Neuron (in vitro differentiated cells): ENCODE results near the gene TIMP3.

ENCODE experiments used
- H2AFZ ChIP-seq: one replicate; pipeline ENCODE4 v1.6.1; 2013; ENCODE audit warnings: low read depth, mild to moderate bottlenecking, inconsistent platforms, low read length, moderate library complexity
- H3K27me3 ChIP-seq: one replicate; pipeline ENCODE4 v1.6.1; 2013; ENCODE audit warnings: low read length; ENCODE audit not compliant: insufficient read depth
- H3K36me3 ChIP-seq: one replicate; pipeline ENCODE4 v1.6.1; 2013; ENCODE audit warnings: low read length; ENCODE audit not compliant: insufficient read depth
- H3K4me1 ChIP-seq: one replicate; pipeline ENCODE4 v1.6.1; 2013; ENCODE audit warnings: low read length; ENCODE audit not compliant: insufficient read depth
- H3K4me3 ChIP-seq: 2 replicates; pipeline ENCODE4 v1.5.1; 2013; ENCODE audit warnings: mild to moderate bottlenecking, low read length, moderate library complexity
- H3K9me3 ChIP-seq: one replicate; pipeline ENCODE4 v1.6.1; 2013; ENCODE audit warnings: low read length

The TIMP3 gene

DNA sequence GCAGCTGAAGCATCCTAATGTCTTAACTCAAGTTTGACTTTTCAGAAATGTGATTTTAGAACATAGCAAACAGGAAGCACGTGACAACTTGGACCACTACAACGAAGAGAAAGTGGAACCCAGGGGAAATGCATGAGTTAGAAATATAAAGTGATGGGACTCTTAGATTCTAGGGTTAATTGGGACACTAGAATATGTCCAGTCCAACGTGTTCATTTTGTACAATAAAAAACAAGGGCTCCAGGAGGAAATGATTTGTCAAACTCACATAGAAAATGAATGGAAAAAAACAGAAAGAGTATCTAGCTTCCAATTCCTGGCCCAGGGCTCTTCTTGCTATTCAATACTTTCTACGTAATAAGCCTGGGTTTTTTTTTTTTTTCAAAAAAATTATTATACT, 30.7 kb downstream of the TIMP3 start:
- no peak overlapping the region for H2AFZ ChIP-seq
- no peaks in the 10 kb centered on the region for H3K27me3 ChIP-seq
- no peak overlapping the region for H3K4me3 ChIP-seq
- peaks cover 5% of the 10 kb centered on the region for H3K4me1 ChIP-seq
- H3K9me3 ChIP-seq, result no peaks in the 10 kb centered on the region
- H3K36me3 ChIP-seq, result no peaks in the 10 kb centered on the region

DNA sequence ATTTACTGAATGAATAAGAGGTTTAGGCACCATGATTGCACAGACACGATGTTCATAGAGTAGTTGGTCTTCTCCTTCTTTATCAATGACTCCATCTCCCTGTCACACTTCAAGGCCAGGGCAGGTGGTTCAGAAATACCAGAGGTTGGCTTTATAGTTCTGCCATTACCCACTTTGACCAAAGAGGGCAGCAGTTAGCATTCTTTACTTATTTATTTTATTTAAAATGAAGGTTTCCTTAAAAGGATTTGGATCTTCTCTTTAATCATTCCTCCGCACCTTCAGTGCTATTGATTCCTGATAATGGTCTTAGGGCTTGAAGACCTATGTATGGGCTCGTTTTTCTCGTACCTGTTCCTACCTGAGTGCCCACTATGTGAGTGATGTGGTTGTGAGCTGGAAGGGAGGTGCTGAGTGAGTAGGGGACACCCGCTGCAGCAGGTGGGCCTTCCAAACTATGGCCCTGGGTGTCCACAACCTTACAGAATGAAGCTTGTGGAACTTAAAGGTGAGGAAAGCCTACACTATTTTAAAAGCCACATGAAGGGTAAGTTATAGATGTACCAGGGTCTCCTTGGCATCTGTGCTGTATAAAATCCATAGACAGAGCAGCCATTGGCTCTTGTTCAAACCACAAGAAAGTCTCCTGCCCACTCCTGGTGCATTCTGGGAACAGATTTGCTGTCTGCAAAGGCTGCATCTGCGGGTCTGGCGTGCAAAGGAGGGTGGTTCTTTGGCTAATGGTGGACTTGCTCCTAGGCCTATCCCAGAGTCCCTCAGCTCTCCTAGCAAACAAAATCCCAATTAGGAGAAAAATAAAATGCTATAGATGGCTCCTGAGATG, 35.0 kb downstream of the TIMP3 start:
- Histone ChIP-seq H3K4me1 (no peaks in the 10 kb centered on the region), H3K9me3 (no peaks in the 10 kb centered on the region), H3K27me3 (no peaks in the 10 kb centered on the region), H2AFZ (no peak overlapping the region), H3K4me3 (no peak overlapping the region), H3K36me3 (no peaks in the 10 kb centered on the region)

DNA sequence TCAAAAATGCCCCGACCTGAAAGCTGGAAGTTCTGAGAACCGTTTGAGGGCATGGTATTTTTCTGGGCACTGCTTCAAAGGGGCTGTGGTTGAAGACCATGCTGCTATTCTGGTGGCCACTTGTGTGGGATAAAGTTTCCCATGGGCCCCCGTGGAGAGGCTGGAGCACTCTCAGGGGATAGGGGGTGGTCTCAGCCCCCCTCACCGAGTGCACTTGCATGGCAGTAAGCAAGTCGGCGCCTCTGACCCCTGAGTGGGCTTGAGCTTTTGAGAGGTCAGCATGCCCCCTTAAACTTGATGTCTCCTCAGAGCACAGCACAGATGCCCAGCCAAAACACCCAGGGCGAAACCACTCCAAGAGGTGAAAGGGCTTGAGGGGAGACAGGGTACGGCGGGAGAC, 35.6 kb downstream of the TIMP3 start:
- Histone ChIP-seq H3K4me1 (no peaks in the 10 kb centered on the region), H3K4me3 (no peak overlapping the region), H3K36me3 (no peaks in the 10 kb centered on the region), H3K9me3 (no peaks in the 10 kb centered on the region), H2AFZ (no peak overlapping the region), H3K27me3 (no peaks in the 10 kb centered on the region)

DNA sequence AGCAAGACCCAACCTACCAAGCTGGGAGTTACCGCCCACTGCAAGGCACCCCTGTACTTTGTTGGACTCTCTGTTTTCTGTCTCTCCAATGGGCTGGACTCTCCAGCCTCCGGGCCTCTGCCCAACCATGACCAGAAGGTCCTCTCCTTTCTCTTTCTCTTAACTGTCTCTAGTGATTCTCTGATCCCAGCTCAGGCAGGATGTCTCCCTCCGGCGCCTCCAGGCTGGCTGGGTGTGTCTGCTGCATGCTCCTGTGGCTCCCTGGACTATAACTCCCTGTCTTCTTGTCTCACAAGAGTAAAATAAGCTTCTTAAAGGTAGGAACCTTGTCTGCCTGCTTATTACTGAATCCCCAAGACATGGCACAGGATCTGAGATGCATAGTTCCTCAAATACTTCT, 36.3 kb downstream of the TIMP3 start:
- Histone ChIP-seq H3K27me3 (no peaks in the 10 kb centered on the region), H2AFZ (no peak overlapping the region), H3K4me3 (no peak overlapping the region), H3K36me3 (no peaks in the 10 kb centered on the region), H3K4me1 (no peaks in the 10 kb centered on the region), H3K9me3 (no peaks in the 10 kb centered on the region)

DNA sequence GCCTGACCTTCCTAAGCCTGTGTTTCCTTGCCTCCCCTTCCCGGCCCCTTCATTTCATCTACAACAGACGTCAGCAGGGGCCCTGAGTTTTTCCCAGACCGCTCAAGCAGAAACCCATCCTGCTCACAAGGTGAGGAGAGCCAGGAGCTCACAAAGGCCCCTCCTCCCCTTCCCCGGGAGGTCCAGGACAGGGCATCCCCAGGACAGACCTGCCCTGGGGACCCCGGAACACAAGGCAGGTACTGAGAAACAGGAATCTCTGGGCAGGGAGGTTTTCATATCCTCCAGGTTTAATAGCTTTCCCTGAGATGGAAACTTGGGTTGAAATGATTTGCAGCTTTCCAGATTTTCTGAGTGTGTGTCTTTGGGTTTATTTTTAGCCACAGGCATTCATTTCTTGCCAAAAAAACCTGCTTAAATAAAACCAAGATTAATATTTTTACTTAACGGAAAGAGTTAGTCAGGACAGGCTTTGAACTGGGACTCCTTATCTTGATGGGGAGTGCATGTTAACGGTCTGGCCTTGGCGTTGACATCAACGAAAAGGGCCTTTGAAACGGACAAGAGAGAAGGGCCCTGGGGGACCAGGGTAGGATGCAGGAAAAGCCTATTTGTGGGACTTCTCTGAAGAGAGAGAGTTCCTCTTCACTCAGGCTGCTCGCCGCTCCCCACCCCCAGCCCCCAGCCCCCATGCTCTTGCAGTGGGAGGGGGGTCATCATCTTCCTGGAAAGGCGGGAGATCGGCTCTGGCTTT, 38.5 kb downstream of the TIMP3 start:
- no peaks in the 10 kb centered on the region for H3K4me1 ChIP-seq
- no peaks in the 10 kb centered on the region for H3K36me3 ChIP-seq
- H3K27me3 ChIP-seq, result no peaks in the 10 kb centered on the region
- H2AFZ ChIP-seq, result no peak overlapping the region
- H3K4me3 ChIP-seq, result no peak overlapping the region
- H3K9me3 ChIP-seq, result no peaks in the 10 kb centered on the region

DNA sequence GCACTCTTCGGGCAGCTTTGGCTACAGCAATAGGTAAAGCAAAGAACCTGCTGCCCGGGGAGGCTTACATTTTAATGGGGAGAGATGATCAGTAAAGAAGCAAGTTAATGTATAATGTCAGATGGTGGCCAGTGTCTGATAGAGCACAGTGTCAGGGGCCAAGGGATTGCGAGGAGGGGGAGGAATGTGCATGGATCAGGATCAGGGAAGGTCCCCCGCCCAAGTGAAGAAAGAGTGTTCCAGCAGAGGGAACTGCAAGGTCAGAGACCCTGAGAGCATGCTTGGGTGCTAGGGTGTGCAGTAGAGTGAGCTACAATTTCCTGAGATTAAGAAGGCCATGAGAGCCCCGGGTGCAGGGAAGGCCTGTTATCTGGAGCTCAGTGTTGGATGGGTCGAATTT, 39.7 kb downstream of the TIMP3 start:
- Histone ChIP-seq H2AFZ (no peak overlapping the region), H3K27me3 (no peaks in the 10 kb centered on the region), H3K36me3 (no peaks in the 10 kb centered on the region), H3K4me3 (no peak overlapping the region), H3K9me3 (no peaks in the 10 kb centered on the region), H3K4me1 (no peaks in the 10 kb centered on the region)

DNA sequence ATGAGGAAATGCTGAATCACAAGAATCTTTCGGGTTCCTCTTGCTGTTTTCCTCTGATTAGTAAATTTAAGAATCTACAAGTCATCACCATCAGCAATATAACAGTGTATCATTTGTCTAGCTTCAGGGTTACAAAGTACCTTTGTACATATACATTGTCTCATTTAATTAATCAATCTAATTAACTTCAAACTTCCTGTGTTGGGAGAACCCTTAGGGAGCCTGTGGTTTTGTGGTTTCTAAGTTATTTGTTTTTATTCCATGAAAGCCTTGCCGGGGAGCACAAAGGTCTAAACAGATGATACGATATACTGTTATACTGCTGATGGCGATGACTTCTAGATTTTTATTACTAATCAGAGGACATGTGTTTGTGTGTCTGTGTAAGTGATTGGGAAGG, 41.0 kb downstream of the TIMP3 start:
- H3K4me3 ChIP-seq, result no peak overlapping the region
- no peaks in the 10 kb centered on the region for H3K36me3 ChIP-seq
- H2AFZ ChIP-seq, result no peak overlapping the region
- H3K9me3 ChIP-seq, result no peaks in the 10 kb centered on the region
- H3K4me1 ChIP-seq, result no peaks in the 10 kb centered on the region
- H3K27me3 ChIP-seq, result no peaks in the 10 kb centered on the region

DNA sequence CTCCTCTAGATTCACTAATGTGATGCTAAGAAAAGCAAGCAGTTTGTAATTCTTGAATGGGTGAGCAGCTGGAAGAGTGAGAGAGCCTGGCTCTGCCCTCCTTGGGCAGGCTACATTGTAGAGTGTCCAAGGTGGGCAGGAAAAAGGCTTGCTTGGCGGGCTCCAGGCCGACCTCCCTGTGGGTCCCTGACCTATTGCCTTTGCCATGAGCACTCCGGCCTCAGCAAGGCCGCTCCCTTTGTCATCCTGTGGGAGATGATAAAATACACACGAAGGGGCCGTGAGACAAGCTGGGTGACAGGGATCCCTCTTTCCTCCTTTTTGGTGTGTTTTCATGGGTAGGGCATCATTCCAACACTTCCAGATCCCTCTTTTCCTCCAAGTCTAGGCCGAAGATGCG, 41.8 kb downstream of the TIMP3 start:
- H3K4me3 ChIP-seq, result no peak overlapping the region
- no peaks in the 10 kb centered on the region for H3K4me1 ChIP-seq
- no peaks in the 10 kb centered on the region for H3K27me3 ChIP-seq
- no peak overlapping the region for H2AFZ ChIP-seq
- no peaks in the 10 kb centered on the region for H3K9me3 ChIP-seq
- no peaks in the 10 kb centered on the region for H3K36me3 ChIP-seq

DNA sequence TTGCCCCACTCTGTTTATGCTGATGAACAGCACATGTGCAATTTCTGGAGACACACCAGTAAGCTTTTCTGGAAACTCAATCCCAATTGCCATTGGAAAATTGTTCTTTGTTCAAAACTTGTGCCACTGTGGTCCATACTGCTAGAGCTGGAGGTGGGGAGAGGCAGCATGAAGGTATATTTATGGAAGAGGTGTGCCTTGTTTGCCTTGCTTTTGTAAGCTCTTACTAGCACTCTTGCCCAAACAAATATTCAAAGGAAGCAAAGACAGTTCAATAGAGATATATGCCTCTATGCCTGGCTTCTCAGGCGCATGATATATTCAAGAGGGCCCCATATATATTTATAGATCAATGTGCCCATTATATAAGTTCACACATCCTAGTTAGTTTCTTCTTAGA, 42.7 kb downstream of the TIMP3 start:
- Histone ChIP-seq H2AFZ (no peak overlapping the region), H3K9me3 (no peaks in the 10 kb centered on the region), H3K27me3 (no peaks in the 10 kb centered on the region), H3K4me3 (no peak overlapping the region), H3K4me1 (no peaks in the 10 kb centered on the region), H3K36me3 (no peaks in the 10 kb centered on the region)

DNA sequence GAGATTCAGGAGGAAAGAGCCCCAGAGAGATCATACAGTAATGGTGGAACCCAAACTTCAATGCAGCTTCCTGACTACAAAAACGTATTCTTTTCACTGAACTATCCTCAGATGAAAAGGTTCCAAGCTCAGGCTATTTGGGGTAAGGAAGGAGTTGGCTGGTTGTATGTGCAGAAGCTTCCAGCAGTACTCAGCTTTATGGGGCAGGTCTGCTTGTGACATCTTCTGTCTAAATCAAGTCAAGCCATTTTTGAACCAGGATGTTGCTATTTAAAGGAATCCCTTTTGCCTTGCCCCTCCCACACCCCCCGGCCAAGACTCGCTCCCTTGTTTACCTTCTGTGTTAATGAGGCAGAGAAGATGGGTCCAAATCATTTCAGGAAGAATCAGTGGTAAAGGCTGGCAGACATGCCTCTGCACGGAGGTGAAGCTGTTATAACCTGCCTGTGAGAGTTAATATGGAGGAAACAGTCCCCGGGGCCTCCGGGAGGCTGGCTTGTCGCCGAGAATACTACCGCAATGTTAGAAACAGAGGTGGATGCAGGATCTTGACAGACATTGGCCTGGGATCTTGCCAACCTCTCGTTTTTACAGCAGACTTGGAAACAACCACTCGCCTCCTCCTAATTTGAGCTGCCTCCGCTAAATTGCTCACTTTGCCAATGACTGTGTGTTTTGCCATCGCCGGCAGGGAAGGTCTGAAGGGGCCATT, 45.4 kb downstream of the TIMP3 start:
- Histone ChIP-seq H3K36me3 (no peaks in the 10 kb centered on the region), H3K9me3 (no peaks in the 10 kb centered on the region), H3K4me1 (no peaks in the 10 kb centered on the region)

DNA sequence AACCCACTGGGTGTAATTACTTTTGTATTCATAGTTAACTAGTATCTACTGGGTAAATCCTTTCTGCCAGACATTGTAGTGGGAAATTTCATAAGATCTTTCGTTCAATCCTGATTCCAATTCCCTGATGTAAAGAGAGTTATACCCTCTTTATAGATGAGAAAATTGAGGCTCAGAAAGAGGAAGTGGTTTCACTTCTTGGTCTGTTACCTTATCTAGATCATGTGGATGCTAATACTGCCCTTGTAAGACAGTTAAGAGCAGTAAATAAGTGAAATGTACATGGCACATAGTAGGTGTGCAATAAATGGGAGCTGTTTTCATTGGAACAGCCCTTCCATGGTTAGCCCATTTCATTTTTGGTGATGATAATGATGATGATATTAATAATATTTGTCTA, 46.7 kb downstream of the TIMP3 start:
- Histone ChIP-seq H3K4me1 (no peaks in the 10 kb centered on the region), H3K9me3 (no peaks in the 10 kb centered on the region), H2AFZ (no peak overlapping the region), H3K27me3 (no peaks in the 10 kb centered on the region), H3K4me3 (no peak overlapping the region), H3K36me3 (no peaks in the 10 kb centered on the region)

More for the DNA sequence above, 45.4 kb downstream of the TIMP3 start:
- no peak overlapping the region for H3K4me3 ChIP-seq
- H2AFZ ChIP-seq, result no peak overlapping the region
- no peaks in the 10 kb centered on the region for H3K27me3 ChIP-seq

DNA sequence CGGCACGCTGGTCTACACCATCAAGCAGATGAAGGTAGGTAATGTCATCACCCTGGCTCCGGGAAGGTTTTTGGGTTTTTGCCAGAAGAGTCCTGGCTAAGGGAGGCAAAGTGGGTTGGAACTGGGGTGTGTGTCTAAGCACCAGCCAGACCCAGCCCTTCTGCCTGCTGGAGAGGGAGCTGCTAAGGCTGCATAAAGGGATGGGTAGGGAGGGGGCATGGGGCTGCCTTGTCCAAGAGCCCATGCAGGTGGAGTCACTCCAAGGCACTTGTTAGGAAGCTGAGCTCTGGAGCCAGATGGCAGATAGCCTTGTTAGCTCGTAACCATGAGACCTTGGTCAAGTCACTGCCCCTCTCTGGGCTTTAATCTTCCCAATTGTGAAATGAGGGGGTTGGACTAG, 48.0 kb downstream of the TIMP3 start:
- Histone ChIP-seq H3K9me3 (no peaks in the 10 kb centered on the region), H3K36me3 (no peaks in the 10 kb centered on the region), H3K4me3 (no peak overlapping the region), H3K27me3 (no peaks in the 10 kb centered on the region), H2AFZ (no peak overlapping the region), H3K4me1 (no peaks in the 10 kb centered on the region)

DNA sequence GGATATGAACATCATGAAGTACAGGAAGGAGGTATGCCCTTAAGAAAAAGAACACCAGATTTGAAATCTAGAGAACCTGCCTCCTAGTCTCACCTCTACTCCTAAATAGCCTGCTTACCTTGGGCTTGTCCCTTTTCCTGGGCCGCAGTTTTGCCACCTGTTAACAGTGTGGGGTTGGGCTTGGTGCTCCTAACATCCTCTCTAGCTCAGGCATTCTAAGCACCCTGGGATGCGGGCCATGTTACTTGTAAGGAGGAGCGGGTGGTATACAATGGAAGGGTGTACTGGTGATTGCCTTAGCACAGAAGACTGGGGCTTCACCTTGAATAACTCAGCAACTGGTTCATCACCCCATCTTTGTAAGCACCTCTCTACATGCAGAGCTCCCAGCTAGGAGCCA, 48.7 kb downstream of the TIMP3 start:
- H3K4me3 ChIP-seq, result no peak overlapping the region
- no peaks in the 10 kb centered on the region for H3K36me3 ChIP-seq
- no peak overlapping the region for H2AFZ ChIP-seq
- no peaks in the 10 kb centered on the region for H3K9me3 ChIP-seq
- no peaks in the 10 kb centered on the region for H3K4me1 ChIP-seq
- H3K27me3 ChIP-seq, result no peaks in the 10 kb centered on the region
